CD4-positive, alpha-beta T cell treated with Interleukin-4 for 1 hour (primary cell): ENCODE measurements around the gene MICAL2.

Experiments used
- DNase-seq, 2 donors: peaks; one replicate each; pipeline ENCODE4 v3.0.0-alpha.2; 2020 to 2022

MICAL2 gene

GRCh38 chr11:12235553-12235946 is 125.2 kb downstream of the MICAL2 start:
- DNase-seq: no peak

- DNase-seq: peak; percentile 35 to 75
Observed at GRCh38 chr11:12235947-12236743, 125.8 kb downstream of the MICAL2 start.

- DNase-seq: no peak
Observed at GRCh38 chr11:12236744-12237101, 126.3 kb downstream of the MICAL2 start.

- DNase-seq: no peak
Observed at GRCh38 chr11:12237381-12237784, 127.0 kb downstream of the MICAL2 start.

- DNase-seq: no peak
Observed at GRCh38 chr11:12238420-12238819, 128.0 kb downstream of the MICAL2 start.

- DNase-seq: no peak
Observed at GRCh38 chr11:12239396-12239795, 129.0 kb downstream of the MICAL2 start.

- no peak for DNase-seq
Observed at GRCh38 chr11:12239804-12240371, 129.5 kb downstream of the MICAL2 start.

- DNase-seq: no peak
Observed at GRCh38 chr11:12240677-12241076, 130.3 kb downstream of the MICAL2 start.

GRCh38 chr11:12241401-12241800 is 131.0 kb downstream of the MICAL2 start:
- no peak for DNase-seq

- DNase-seq: peak in 1 of 2 donors; percentile 24
Observed at GRCh38 chr11:12241971-12242672, 131.7 kb downstream of the MICAL2 start.

- DNase-seq: no peak
Observed at GRCh38 chr11:12242966-12243365, 132.6 kb downstream of the MICAL2 start.

- DNase-seq: no peak
Observed at GRCh38 chr11:12243486-12243885, 133.1 kb downstream of the MICAL2 start.

- DNase-seq: no peak
Observed at GRCh38 chr11:12243911-12244550, 133.6 kb downstream of the MICAL2 start.

GRCh38 chr11:12245091-12245490 is 134.7 kb downstream of the MICAL2 start:
- no peak for DNase-seq

- no peak for DNase-seq
Observed at GRCh38 chr11:12245549-12246016, 135.2 kb downstream of the MICAL2 start.

- no peak for DNase-seq
Observed at GRCh38 chr11:12246147-12246546, 135.8 kb downstream of the MICAL2 start.

- no peak for DNase-seq
Observed at GRCh38 chr11:12246989-12247388, 136.6 kb downstream of the MICAL2 start.

- DNase-seq: no peak
Observed at GRCh38 chr11:12247543-12248254, 137.3 kb downstream of the MICAL2 start.

GRCh38 chr11:12248330-12248729 is 137.9 kb downstream of the MICAL2 start:
- no peak for DNase-seq

- DNase-seq: no peak
Observed at GRCh38 chr11:12249590-12250260, 139.3 kb downstream of the MICAL2 start.

GRCh38 chr11:12251666-12252560 is 141.5 kb downstream of the MICAL2 start:
- no peak for DNase-seq
